CD4-positive, alpha-beta T cell treated with Interleukin-6 at 100 ng/mL for 8 hours (primary cell): ENCODE results near the gene SMARCAD1.

ENCODE experiments used
- DNase-seq: peaks from one replicate; pipeline ENCODE4 v3.0.0-alpha.2; 2020; ENCODE audit warnings: mixed read lengths, low spot score

The SMARCAD1 gene

GRCh38 chr4:94228493-94229216 is 21.0 kb downstream of the SMARCAD1 start:
- no peak for DNase-seq

- no peak for DNase-seq
Observed at GRCh38 chr4:94232519-94232918, 24.9 kb downstream of the SMARCAD1 start.

- no peak for DNase-seq
Observed at GRCh38 chr4:94235825-94236224, 28.2 kb downstream of the SMARCAD1 start.

GRCh38 chr4:94237271-94237670 is 29.6 kb downstream of the SMARCAD1 start:
- DNase-seq: no peak

- DNase-seq: no peak
Observed at GRCh38 chr4:94238160-94238559, 30.5 kb downstream of the SMARCAD1 start.

GRCh38 chr4:94240384-94240783 is 32.7 kb downstream of the SMARCAD1 start:
- DNase-seq: no peak

- DNase-seq: no peak
Observed at GRCh38 chr4:94244087-94244828, 36.6 kb downstream of the SMARCAD1 start.

GRCh38 chr4:94244829-94245185 is 37.1 kb downstream of the SMARCAD1 start:
- DNase-seq: no peak

GRCh38 chr4:94251094-94251493 is 43.4 kb downstream of the SMARCAD1 start:
- DNase-seq: no peak

GRCh38 chr4:94253036-94253435 is 45.4 kb downstream of the SMARCAD1 start:
- DNase-seq: no peak

GRCh38 chr4:94256144-94256783 is 48.6 kb downstream of the SMARCAD1 start:
- no peak for DNase-seq

- no peak for DNase-seq
Observed at GRCh38 chr4:94256828-94257227, 49.2 kb downstream of the SMARCAD1 start.

- no peak for DNase-seq
Observed at GRCh38 chr4:94262163-94263016, 54.7 kb downstream of the SMARCAD1 start.

GRCh38 chr4:94267037-94267436 is 59.4 kb downstream of the SMARCAD1 start:
- no peak for DNase-seq

- DNase-seq: no peak
Observed at GRCh38 chr4:94271248-94271647, 63.6 kb downstream of the SMARCAD1 start.

- DNase-seq: no peak
Observed at GRCh38 chr4:94274912-94275311, 67.2 kb downstream of the SMARCAD1 start.

- DNase-seq: no peak
Observed at GRCh38 chr4:94276204-94276603, 68.5 kb downstream of the SMARCAD1 start.

- no peak for DNase-seq
Observed at GRCh38 chr4:94277534-94277933, 69.9 kb downstream of the SMARCAD1 start.

- no peak for DNase-seq
Observed at GRCh38 chr4:94278781-94279180, 71.1 kb downstream of the SMARCAD1 start.

- no peak for DNase-seq
Observed at GRCh38 chr4:94284889-94285288, 77.2 kb downstream of the SMARCAD1 start.

GRCh38 chr4:94285666-94286065 is 78.0 kb downstream of the SMARCAD1 start:
- DNase-seq: no peak

GRCh38 chr4:94290245-94290644 is 82.6 kb downstream of the SMARCAD1 start:
- DNase-seq: no peak
